SH-SY5Y (cell line): ENCODE measurements around the gene LDLRAD2.

ENCODE experiments used
- GATA2 ChIP-seq: IDR thresholded peaks from 2 replicates; pipeline ENCODE4 v1.6.1; 2011; ENCODE audit warnings: mild to moderate bottlenecking, low read depth, low read length
- GATA3 ChIP-seq: IDR thresholded peaks from 2 replicates; pipeline ENCODE4 v1.6.1; 2011; ENCODE audit warnings: low read depth, mild to moderate bottlenecking, low read length, moderate library complexity

- TF ChIP-seq GATA2 (no peak), GATA3 (no peak)
Observed at GRCh38 chr1:21873174-21873573, 61.1 kb downstream of the LDLRAD2 start.
